ENCODE data around the gene RRAGB. TPM values are rescaled to one million over a fixed set of nuclear protein-coding genes. Genes with fewer than 3 reads are reported as not detected.
A peak's percentile ranks its signal among the peaks of the same experiment; 100 is the strongest.
"Not testable (repeated sequence)": the region's sequence is repeated elsewhere in the genome, so short reads cannot be mapped to it uniquely, and the experiment has no call there.

RRAGB gene, protein sequence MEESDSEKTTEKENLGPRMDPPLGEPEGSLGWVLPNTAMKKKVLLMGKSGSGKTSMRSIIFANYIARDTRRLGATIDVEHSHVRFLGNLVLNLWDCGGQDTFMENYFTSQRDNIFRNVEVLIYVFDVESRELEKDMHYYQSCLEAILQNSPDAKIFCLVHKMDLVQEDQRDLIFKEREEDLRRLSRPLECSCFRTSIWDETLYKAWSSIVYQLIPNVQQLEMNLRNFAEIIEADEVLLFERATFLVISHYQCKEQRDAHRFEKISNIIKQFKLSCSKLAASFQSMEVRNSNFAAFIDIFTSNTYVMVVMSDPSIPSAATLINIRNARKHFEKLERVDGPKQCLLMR
- 18.0 TPM for polyA plus RNA-seq (2012; ENCODE audit: low read depth, missing spikeins)

GRCh38 chrX:55717521-55718497, at the start of gene RRAGB:
TSS of gene RRAGB (plus strand) at chrX:55717749. CDS start at chrX:55718328, 579 bp downstream.
- TF ChIP-seq PAX5 (IDR thresholded peaks at IDR 0.05; ENCODE audit: insufficient read depth, low read length, severe bottlenecking) (no peak), POLR2A (IDR thresholded peaks at IDR 0.05; ENCODE audit: low read depth, low read length) (peak; percentile 60; the same call in 1 of the 2 replicates), POLR2AphosphoS5 (IDR thresholded peaks at IDR 0.05; ENCODE audit: low read depth, low read length) (peak; percentile 55; the same call in 1 of the 2 replicates)
- DNase-seq (ENCODE audit: insufficient read length, low spot score) (peak; percentile 55), FAIRE-seq (peak; percentile 93)

DNA sequence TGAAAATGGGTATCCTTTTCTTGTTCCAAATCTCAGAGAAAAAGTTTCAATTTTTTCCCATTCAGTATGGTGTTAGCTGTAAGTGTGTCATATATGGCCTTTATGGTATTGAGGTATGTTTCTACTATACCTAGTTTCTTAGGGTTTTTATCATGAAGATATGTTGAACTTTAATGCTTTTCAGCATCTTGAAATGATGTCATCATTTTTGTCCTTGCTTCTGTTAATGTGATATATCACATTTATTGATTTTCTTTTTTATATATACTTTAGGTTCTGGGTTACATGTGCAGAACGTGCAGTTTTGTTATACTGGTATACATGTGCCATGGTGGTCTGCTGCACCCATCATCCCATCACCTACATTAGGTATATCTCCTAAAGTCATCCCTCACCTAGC, 49.5 kb upstream of the RRAGB start:
- TF ChIP-seq POU2F2 (IDR thresholded peaks at IDR 0.05; ENCODE audit: low read depth, low read length) = no peak
- TF ChIP-seq TAF1 (IDR thresholded peaks at IDR 0.05; ENCODE audit: low read depth, low read length) = no peak
- no peak for TF ChIP-seq POLR2A (IDR thresholded peaks at IDR 0.05; ENCODE audit: low read depth, low read length)
- TF ChIP-seq SPI1 (IDR thresholded peaks at IDR 0.05; ENCODE audit: low read depth, low read length) = no peak
- TF ChIP-seq POLR2AphosphoS5 (IDR thresholded peaks at IDR 0.05; ENCODE audit: low read depth, low read length) = no peak
- TF ChIP-seq PAX5 (IDR thresholded peaks at IDR 0.05; ENCODE audit: insufficient read depth, low read length, severe bottlenecking) = no peak
- no peak for DNase-seq (ENCODE audit: insufficient read length, low spot score)
- peak; percentile 9 for FAIRE-seq

DNA sequence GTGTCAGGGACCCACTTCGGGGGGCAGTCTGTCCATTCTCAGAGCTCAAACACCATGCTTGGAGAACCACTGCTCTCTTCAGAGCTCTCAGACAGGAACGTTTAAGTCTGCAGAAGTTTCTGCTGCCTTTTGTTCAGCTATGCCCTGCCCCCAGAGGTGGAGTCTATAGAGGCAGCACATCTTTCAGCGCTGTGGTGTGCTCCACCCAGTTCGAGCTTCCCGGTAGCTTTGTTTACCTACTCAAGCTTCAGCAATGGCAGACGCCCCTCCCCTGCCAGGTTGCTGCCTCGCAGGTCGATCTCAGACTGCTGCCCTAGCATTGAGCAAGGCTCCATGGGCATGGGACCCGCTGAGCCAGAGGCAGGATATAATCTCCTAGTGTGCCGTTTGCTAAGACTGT, 29.0 kb upstream of the RRAGB start:
- DNase-seq (ENCODE audit: insufficient read length, low spot score); FAIRE-seq: not testable (repeated sequence)

GRCh38 chrX:55695227-55696018, 22.1 kb upstream of the RRAGB start:
- DNase-seq (ENCODE audit: insufficient read length, low spot score) = no peak
- no peak for FAIRE-seq
- TF ChIP-seq POLR2A (IDR thresholded peaks at IDR 0.05; ENCODE audit: low read depth, low read length) (no peak), TAF1 (IDR thresholded peaks at IDR 0.05; ENCODE audit: low read depth, low read length) (no peak), POU2F2 (IDR thresholded peaks at IDR 0.05; ENCODE audit: low read depth, low read length) (no peak), POLR2AphosphoS5 (IDR thresholded peaks at IDR 0.05; ENCODE audit: low read depth, low read length) (no peak)

GRCh38 chrX:55697381-55697780, 20.2 kb upstream of the RRAGB start:
- DNase-seq (ENCODE audit: insufficient read length, low spot score) (no peak), FAIRE-seq (no peak)
- TF ChIP-seq POLR2AphosphoS5 (IDR thresholded peaks at IDR 0.05; ENCODE audit: low read depth, low read length) (no peak), SPI1 (IDR thresholded peaks at IDR 0.05; ENCODE audit: low read depth, low read length) (no peak), PAX5 (IDR thresholded peaks at IDR 0.05; ENCODE audit: insufficient read depth, low read length, severe bottlenecking) (no peak), POLR2A (IDR thresholded peaks at IDR 0.05; ENCODE audit: low read depth, low read length) (no peak), TAF1 (IDR thresholded peaks at IDR 0.05; ENCODE audit: low read depth, low read length) (no peak), POU2F2 (IDR thresholded peaks at IDR 0.05; ENCODE audit: low read depth, low read length) (no peak)

DNA sequence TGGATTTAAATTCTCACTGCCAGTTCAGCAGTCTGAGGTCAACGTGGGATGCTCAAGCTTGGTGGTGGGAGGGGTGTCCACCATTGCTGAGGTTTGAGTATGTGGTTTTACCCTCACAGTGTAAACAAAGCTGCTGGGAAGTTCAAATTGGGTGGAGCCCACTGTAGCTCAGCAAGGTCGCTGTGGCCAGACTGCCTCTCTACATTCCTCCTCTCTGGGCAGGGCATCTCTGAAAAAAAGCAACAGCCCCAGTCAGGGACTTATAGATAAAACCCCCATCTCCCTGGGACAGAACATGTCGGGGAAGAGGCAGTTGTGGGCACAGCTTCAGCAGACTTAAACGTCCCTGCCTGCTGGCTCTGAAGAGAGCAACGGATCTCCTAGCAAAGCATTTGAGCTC, 14.9 kb upstream of the RRAGB start:
- FAIRE-seq (no peak), DNase-seq (ENCODE audit: insufficient read length, low spot score) (no peak)
- no peak for TF ChIP-seq SPI1 (IDR thresholded peaks at IDR 0.05; ENCODE audit: low read depth, low read length)
- no peak for TF ChIP-seq TAF1 (IDR thresholded peaks at IDR 0.05; ENCODE audit: low read depth, low read length)
- no peak for TF ChIP-seq PAX5 (IDR thresholded peaks at IDR 0.05; ENCODE audit: insufficient read depth, low read length, severe bottlenecking)
- TF ChIP-seq POLR2AphosphoS5 (IDR thresholded peaks at IDR 0.05; ENCODE audit: low read depth, low read length) = no peak
- TF ChIP-seq POU2F2 (IDR thresholded peaks at IDR 0.05; ENCODE audit: low read depth, low read length) = no peak
- no peak for TF ChIP-seq POLR2A (IDR thresholded peaks at IDR 0.05; ENCODE audit: low read depth, low read length)

DNA sequence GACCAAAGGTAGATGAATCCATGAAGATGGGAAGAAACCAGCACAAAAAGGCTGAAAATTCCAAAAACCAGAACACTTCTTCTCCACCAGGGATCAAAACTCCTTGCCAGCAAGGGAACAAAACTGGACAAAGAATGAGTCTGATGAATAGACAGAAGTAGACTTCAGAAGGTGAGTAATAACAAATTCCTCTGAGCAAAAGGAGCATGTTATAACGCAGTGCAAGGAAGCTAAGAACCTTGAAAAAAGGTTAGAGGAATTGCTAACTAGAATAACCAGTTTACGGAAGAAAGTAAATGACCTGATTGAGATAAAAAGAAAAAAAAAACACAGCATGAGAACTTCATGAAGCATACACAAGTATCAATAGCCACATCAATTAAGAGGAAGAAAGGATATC, 14.1 kb upstream of the RRAGB start:
- FAIRE-seq; DNase-seq (ENCODE audit: insufficient read length, low spot score): not testable (repeated sequence)

- not testable (repeated sequence) for DNase-seq (ENCODE audit: insufficient read length, low spot score); FAIRE-seq
Measured at GRCh38 chrX:55705066-55705465, 12.5 kb upstream of the RRAGB start.

DNA sequence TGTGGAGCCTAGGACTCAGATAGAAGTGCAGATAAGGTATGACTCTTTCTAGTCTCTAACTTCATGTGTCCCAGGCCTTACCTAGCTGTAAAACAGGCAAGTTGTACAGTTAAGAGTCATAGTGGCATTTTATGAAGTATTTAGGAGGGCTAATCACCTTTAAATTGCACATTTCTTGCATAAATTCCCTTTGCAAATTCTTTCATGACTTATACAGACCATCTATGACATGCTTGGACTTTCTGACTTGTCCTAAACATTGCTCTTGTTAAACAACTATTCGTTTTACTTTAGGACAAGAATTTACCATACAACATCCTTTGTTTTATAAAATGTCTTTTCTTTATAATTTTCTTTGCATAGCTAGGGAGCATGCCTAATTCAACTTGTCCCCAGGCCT, 7.8 kb upstream of the RRAGB start:
- TF ChIP-seq TAF1 (IDR thresholded peaks at IDR 0.05; ENCODE audit: low read depth, low read length) (no peak), SPI1 (IDR thresholded peaks at IDR 0.05; ENCODE audit: low read depth, low read length) (no peak), POLR2A (IDR thresholded peaks at IDR 0.05; ENCODE audit: low read depth, low read length) (no peak), POLR2AphosphoS5 (IDR thresholded peaks at IDR 0.05; ENCODE audit: low read depth, low read length) (no peak), POU2F2 (IDR thresholded peaks at IDR 0.05; ENCODE audit: low read depth, low read length) (no peak), PAX5 (IDR thresholded peaks at IDR 0.05; ENCODE audit: insufficient read depth, low read length, severe bottlenecking) (no peak)
- no peak for FAIRE-seq
- DNase-seq (ENCODE audit: insufficient read length, low spot score) = no peak

DNA sequence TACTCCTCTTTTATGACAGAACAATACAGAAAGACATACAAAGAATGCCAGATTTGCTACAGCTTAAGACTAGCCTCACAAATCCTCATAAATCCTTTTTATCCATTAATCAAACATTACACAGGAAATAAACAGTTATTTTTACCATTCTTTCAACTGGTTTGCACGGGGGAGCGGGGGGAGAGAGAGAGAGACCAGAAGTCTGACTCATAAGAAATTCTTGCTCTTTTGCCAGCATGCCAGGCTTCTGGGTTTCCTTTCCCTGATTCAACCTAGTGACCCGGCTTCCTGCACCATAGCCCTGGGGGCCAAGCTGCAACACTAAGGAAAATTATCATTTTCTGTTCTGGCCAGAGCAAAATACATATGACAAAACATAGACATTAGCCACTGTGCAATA, 6.8 kb upstream of the RRAGB start:
- no peak for DNase-seq (ENCODE audit: insufficient read length, low spot score)
- TF ChIP-seq POU2F2 (IDR thresholded peaks at IDR 0.05; ENCODE audit: low read depth, low read length) (no peak), SPI1 (IDR thresholded peaks at IDR 0.05; ENCODE audit: low read depth, low read length) (no peak), PAX5 (IDR thresholded peaks at IDR 0.05; ENCODE audit: insufficient read depth, low read length, severe bottlenecking) (no peak), POLR2AphosphoS5 (IDR thresholded peaks at IDR 0.05; ENCODE audit: low read depth, low read length) (no peak), POLR2A (IDR thresholded peaks at IDR 0.05; ENCODE audit: low read depth, low read length) (no peak), TAF1 (IDR thresholded peaks at IDR 0.05; ENCODE audit: low read depth, low read length) (no peak)
- no peak for FAIRE-seq
